Cerebellar nuclear complex (tissue), 1 donor: ENCODE data around the gene RGS8.

ENCODE experiments used
- DNase-seq, 2 experiments: peaks; one replicate each; lab custom pipeline; 2025; lab: John Stamatoyannopoulos, UW

RGS8 gene, protein sequence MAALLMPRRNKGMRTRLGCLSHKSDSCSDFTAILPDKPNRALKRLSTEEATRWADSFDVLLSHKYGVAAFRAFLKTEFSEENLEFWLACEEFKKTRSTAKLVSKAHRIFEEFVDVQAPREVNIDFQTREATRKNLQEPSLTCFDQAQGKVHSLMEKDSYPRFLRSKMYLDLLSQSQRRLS

GRCh38 chr1:182684116-182684828 lies at the start of gene RGS8:
Gene RGS8 (minus strand): TSS chr1:182684587. CDS start chr1:182669649, 14,938 bp downstream.
- no peak for DNase-seq

DNA sequence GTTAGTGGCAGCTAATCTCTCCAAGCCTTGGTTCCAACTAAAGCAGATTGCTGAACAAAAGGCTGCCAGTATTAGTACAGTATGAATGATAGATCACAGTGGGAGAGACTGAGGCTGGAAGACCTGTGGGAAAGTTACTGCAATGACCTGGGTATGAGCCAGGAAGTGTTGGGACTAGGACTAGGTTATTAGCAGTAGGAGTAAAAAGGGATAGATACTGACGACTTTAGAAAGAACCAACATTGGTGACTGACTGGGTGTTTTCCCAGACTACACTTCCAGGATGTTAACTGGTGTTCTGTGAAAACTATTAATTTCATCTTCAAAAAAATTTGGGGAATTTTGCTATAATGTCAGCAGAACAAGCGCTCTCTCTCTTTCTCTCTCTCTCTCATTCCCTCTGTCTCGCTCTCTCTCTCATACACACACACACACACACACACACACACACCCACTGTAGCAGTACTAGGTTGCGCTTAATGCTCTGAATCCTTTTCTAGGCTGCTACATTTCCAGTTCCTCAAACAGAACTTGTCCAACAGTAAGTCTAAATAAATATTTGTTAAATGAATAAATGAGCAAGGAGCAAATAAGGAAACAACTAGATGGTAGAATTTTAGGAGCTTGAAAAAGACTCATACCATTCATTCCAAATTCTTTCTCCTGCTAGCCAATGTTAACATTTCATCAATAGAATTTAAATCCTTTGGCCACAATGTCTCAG lies 47.6 kb upstream of the RGS8 start:
- DNase-seq = no peak

GRCh38 chr1:182726912-182727311 lies 42.5 kb upstream of the RGS8 start:
- no peak for DNase-seq

- DNase-seq = no peak
Measured at GRCh38 chr1:182725259-182726255, 41.2 kb upstream of the RGS8 start.

GRCh38 chr1:182724215-182724614 lies 39.8 kb upstream of the RGS8 start:
- no peak for DNase-seq

DNA sequence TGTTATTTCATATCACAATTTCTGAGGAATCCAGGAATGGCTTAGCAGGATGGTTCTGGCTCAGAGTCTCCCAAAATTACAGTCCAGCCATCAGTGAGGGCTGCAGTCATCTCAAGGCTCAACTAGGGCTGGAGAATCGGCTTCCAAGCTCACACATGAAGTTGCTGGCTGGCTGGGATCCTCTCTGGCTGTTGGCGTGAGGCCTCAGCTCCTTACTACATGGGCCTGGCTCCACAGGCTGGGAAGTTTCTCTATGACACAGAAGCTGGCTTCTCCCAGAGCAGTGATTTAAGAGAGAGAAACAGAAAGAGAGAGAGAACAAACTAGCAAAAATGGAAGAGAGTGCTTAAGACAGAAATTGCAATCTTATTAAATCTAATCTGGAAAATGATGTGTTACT lies 38.8 kb upstream of the RGS8 start:
- no peak for DNase-seq

DNA sequence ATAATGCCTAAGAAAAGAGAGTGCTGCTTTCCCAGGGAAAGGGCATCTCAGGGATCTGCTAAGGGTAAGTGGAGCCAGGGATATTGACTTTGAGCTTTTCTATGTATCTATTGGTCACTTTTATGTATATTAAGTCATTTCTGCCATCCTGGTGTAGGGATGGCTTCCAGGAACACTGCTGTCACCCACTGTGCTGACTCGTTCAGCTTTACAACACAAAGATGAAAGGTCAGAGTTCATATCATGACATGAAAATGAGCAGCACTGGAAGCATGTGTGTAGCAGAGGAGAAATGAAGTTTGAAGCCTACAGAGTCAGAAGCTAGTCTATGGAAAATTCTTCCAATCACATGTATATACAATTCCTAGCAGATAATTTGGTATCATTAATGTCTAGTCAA lies 37.1 kb upstream of the RGS8 start:
- no peak for DNase-seq

- DNase-seq = no peak
Measured at GRCh38 chr1:182720463-182720862, 36.1 kb upstream of the RGS8 start.

DNA sequence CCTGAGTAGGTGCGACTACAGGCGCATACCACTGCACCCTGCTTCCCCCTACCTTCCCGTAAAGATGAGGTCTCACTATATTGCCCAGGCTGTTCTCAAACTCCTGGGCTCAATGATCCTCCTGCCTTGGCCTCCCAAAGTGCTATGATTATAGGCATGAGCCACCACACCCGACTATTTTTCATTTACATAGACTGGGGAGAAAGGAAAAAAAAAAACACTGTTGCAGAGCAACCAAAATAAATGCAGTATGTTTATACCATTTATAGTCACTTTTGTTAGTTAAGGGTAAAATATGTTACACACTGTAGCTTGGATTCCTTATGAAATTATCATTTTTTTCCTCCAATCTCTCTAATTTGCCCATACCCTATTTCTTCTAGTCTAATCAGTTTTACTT lies 35.2 kb upstream of the RGS8 start:
- no peak for DNase-seq

DNA sequence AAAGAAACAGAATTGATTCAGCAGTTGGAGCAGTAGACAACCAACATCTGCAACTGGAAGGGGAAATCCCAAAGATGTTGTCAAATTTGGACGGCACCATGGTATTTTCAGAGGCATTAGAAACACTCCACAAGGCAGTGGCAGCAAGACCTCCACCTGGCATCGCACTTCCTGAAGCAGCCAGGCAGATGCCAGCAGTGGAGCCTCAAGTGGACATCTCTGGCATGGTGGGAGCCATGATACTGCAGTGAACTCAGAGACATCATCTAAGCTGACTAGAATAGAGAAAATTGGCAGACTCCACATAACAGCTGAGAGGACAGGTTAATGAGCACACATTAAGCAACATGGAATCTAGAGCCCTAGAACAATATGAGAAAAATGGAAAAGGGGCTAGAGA lies 33.9 kb upstream of the RGS8 start:
- no peak for DNase-seq

GRCh38 chr1:182716740-182717720 lies 32.6 kb upstream of the RGS8 start:
- DNase-seq = no peak

DNA sequence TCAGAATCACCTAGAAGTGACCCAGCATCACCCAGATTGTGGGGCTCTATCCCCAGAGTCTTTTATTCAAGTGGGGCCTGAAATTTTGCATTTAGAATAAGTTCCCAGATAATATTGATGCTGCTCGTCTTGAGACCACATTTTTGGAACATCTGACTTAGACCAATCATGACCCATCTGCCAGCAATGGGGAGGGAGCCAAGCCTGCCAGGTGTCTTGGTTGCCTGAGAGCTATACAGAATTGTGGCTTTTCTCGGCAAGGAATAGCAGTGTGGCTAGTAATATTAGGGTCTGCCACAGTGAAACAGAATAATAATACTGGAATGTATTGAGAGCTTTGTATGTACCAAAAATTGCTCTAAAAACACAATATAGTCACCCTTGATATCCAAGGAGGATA lies 31.1 kb upstream of the RGS8 start:
- DNase-seq = peak in 1 of 2 experiments; percentile 28

DNA sequence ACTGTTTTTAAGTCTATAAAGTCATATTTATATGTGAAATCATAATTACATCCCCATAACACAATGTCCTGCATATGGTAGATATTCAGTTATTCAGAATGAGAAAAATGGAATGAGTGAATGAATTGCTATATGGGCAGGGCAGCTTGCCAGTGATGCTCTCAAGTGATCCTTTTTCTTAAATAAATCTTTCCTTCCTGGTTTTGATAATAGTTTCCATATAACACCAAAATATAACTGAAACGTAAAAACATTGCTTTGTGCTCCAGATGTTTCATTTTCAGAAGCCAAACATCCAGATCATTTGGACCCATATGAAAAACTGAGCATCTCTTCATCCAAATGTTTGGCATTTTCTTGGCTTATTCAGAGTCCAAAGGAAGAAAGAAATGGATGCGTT lies 30.2 kb upstream of the RGS8 start:
- DNase-seq = no peak

- no peak for DNase-seq
Measured at GRCh38 chr1:182713939-182714338, 29.6 kb upstream of the RGS8 start.

DNA sequence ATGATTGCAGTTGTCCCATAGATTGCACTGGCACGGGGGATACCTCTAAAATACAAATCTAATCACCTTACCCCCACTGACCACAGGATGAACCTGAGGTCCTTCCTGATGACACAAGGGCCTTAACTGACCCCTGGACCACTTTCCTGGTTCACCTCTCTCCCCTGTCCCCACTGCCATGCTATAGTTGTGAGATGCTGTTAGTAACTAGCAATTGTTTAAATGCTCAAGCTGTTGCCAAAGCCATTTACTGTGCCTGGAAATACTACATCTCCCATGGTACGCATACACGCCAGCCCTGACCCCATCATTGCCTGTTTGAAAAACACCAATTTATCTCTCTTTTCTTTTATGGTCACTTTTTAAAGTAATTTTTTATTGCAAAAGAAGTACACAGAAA lies 29.1 kb upstream of the RGS8 start:
- DNase-seq = no peak

DNA sequence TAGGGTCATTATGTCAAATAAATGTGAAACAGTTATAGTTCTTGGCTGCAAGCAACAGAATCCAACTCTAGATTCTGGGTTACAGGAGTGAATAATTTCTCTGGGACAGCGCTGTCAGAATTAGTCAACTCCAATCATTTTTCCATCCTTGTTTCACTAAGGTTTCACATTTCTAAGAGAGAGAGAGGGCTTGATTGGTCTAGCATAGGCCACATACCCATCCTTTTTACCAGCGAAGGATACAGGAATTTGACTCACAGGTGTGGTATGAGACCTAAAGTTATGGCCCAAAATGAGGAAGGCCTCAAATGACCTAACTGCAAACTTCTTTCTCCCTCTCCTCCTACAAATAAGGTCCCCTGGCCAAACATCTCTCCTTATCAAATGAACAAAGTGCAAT lies 25.5 kb upstream of the RGS8 start:
- no peak for DNase-seq

GRCh38 chr1:182709225-182709764 lies 24.9 kb upstream of the RGS8 start:
- no peak for DNase-seq

GRCh38 chr1:182707122-182707521 lies 22.7 kb upstream of the RGS8 start:
- DNase-seq = no peak

DNA sequence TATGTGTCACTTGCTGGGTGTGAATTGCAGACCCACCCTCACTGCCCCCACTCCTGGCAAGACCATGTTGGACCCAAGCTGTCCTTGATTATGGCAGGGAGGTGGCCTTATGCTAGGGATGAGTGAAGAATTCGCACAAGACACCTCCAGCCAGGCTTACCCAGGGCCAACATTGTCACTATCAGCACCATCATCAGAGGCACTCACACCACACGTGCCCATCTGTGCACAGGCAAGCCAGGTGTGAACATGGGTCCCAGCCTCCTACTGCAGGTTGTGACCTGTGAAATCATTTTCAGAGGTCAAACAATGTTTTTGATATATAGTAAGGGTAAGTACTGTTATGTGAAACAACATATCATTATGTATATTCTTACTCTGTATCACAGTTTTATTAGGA lies 20.3 kb upstream of the RGS8 start:
- DNase-seq = no peak

DNA sequence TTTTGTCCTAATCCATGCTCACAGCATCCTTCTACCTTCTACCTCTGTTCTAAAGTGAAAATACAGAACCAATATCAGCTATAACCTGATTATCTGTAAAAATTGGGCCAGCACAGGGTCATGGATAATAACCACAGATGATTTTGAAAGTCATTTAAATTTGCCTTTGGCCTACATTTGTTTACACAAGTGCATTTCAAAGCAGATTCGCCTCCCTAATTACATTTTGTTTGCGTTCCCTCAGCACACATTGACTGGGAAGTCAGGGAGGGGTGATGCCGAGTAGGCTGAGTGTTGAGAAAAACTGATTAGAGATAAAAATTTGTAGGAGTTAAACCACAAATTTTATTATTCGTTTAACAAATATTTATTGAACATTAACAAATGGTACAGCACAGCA lies 19.2 kb upstream of the RGS8 start:
- no peak for DNase-seq
